K562 (cell line): Measurements from ENCODE around the gene PRKD2. TPM values are rescaled to one million over a fixed set of nuclear protein-coding genes. Genes with fewer than 3 reads are reported as not detected.

Experiments used
- ATAC-seq: fragments of 200-7000 bp; cut with Tn5 transposase; 3 replicates; pipeline ENCODE4 v1.9.1; 2020; ENCODE audit warnings: moderate library complexity
- BruUV-seq: library from RNA; stranded (reverse); fragments of 400-500 nt; replicated peaks from 2 replicates; lab custom pipeline; 2021; lab: Mats Ljungman, UMichigan
- CTCF ChIA-PET: fragments of 300-600 bp; formaldehyde crosslinking; extraction: SDS; loops from one replicate; lab custom pipeline; 2021; ENCODE audit warnings: low intra/inter-chr PET ratio; lab: Yijun Ruan, JAX
- POLR2A ChIA-PET: fragments of 300-600, 350-650 bp; sonication (Branson Sonifier 250); formaldehyde crosslinking; extraction: SDS; loops from one replicate; lab custom pipeline; 2021; ENCODE audit warnings: antibody characterized with exemption, inconsistent platforms; lab: Yijun Ruan, JAX
- DNase-seq, 4 experiments: peaks; one replicate each; pipeline versions ENCODE4 v3.0.0 to v3.0.0-alpha.2; 2011 to 2018; ENCODE audit warnings: low spot score in 3 of 4, mixed read lengths in 3 of 4; ENCODE audit errors: extremely low read depth in 1 of 4
- FAIRE-seq: peaks from 2 replicates; lab custom pipeline; 2011; peaks lifted over from hg19 to GRCh38; lab: Jason Lieb, UNC
- H2AFZ ChIP-seq: 2 replicates; pipeline ENCODE4 v1.6.0; 2011; ENCODE audit warnings: low read depth, low read length, control low read depth, inconsistent platforms
- H3K27ac ChIP-seq: fragments of 200-600 bp; 3 replicates; pipeline ENCODE4 v1.8.0; 2011; ENCODE audit warnings: low read depth, mild to moderate bottlenecking, control low read depth, inconsistent platforms, low read length, moderate library complexity, mixed read lengths; ENCODE audit errors: extremely low read depth
- H3K27me3 ChIP-seq, 2 experiments: fragments of 300-600 bp in 1 of 2; 2 replicates in 1 of 2; 3 replicates in 1 of 2; pipeline versions ENCODE4 v1.6.0 to v1.8.0; 2011; ENCODE audit warnings: inconsistent platforms in 2 of 2, low read length in 2 of 2, mild to moderate bottlenecking in 1 of 2, mixed read lengths in 1 of 2, moderate library complexity in 1 of 2; ENCODE audit not compliant: control insufficient read depth in 2 of 2, insufficient read depth in 2 of 2
- H3K36me3 ChIP-seq: fragments of 300-600 bp; 3 replicates; pipeline ENCODE4 v1.8.0; 2011; ENCODE audit warnings: mild to moderate bottlenecking, low read length, inconsistent platforms; ENCODE audit not compliant: control insufficient read depth, insufficient read depth
- H3K4me1 ChIP-seq, 2 experiments: fragments of 200-600 bp in 1 of 2; replicated peaks in 1 of 2; 2 replicates in 1 of 2; 3 replicates in 1 of 2; pipeline versions ENCODE4 v1.5.1 to v1.8.0; 2011; ENCODE audit warnings: inconsistent platforms in 2 of 2, low read length in 2 of 2, mild to moderate bottlenecking in 1 of 2, mixed read lengths in 1 of 2, moderate library complexity in 1 of 2; ENCODE audit not compliant: control insufficient read depth in 2 of 2, insufficient read depth in 2 of 2
- H3K4me2 ChIP-seq: 2 replicates; pipeline ENCODE4 v1.6.1; 2011; ENCODE audit warnings: low read length, control low read depth, inconsistent platforms, mixed read lengths; ENCODE audit not compliant: insufficient read depth
- H3K4me3 ChIP-seq: fragments of 200-600 bp; sonication (generic), shearing (Covaris generic); 2 replicates; pipeline ENCODE4 v1.5.1; 2016; ENCODE audit warnings: control low read depth, inconsistent platforms
- H3K79me2 ChIP-seq: fragments of 200-600 bp; 3 replicates; pipeline ENCODE4 v1.8.0; 2011; ENCODE audit warnings: low read length, inconsistent platforms; ENCODE audit not compliant: control insufficient read depth, insufficient read depth
- H3K9ac ChIP-seq, 2 experiments: 2 replicates each; pipeline versions ENCODE4 v1.6.0 to v1.6.1; 2011; ENCODE audit warnings: low read depth in 2 of 2, low read length in 2 of 2, control low read depth in 1 of 2, inconsistent platforms in 1 of 2, mild to moderate bottlenecking in 1 of 2, mixed read lengths in 1 of 2; ENCODE audit not compliant: insufficient read depth in 1 of 2
- H3K9me1 ChIP-seq: one replicate; pipeline ENCODE4 v1.6.0; 2011; ENCODE audit warnings: inconsistent platforms, mild to moderate bottlenecking, low read length, moderate library complexity; ENCODE audit not compliant: control insufficient read depth, insufficient read depth
- H3K9me3 ChIP-seq: replicated peaks from 2 replicates; pipeline ENCODE4 v1.5.1; 2011; ENCODE audit warnings: low read depth, low read length, inconsistent platforms; ENCODE audit not compliant: control insufficient read depth, insufficient read depth
- H4K20me1 ChIP-seq: replicated peaks from 2 replicates; pipeline ENCODE4 v1.6.1; 2011; ENCODE audit warnings: low read length, inconsistent platforms, mixed read lengths; ENCODE audit not compliant: control insufficient read depth, insufficient read depth
- CREM ChIP-seq: IDR thresholded peaks from 2 replicates; pipeline ENCODE4 v1.6.1; 2014; ENCODE audit warnings: antibody characterized with exemption, low read depth
- DNMT1 ChIP-seq: fragments of 450-650 bp; IDR thresholded peaks from 2 replicates; pipeline ENCODE4 v1.6.1; 2016; ENCODE audit warnings: antibody characterized with exemption, mild to moderate bottlenecking
- FOXA3 ChIP-seq, 2 experiments: fragments of 450-650 bp in 1 of 2; sonication (generic) in 1 of 2; formaldehyde crosslinking; IDR thresholded peaks in 1 of 2; conservative IDR thresholded peaks in 1 of 2; 2 replicates each; pipeline versions ENCODE4 v1.4.0 to v1.8.0; 2020 to 2022; ENCODE audit warnings: mild to moderate bottlenecking in 2 of 2, missing genetic modification reagents in 1 of 2
- HLTF ChIP-seq: fragments of 450-650 bp; IDR thresholded peaks from 2 replicates; pipeline ENCODE4 v1.6.1; 2016
- HNRNPK ChIP-seq: fragments of 200-400 bp; formaldehyde crosslinking; IDR thresholded peaks from one replicate; pipeline ENCODE4 v1.6.1; 2018; ENCODE audit warnings: mild to moderate bottlenecking, low read depth, low read length; ENCODE audit not compliant: poor library complexity, severe bottlenecking
- POLR2B ChIP-seq: fragments of 450-650 bp; IDR thresholded peaks from 2 replicates; pipeline ENCODE4 v1.6.1; 2018; ENCODE audit warnings: low read depth; ENCODE audit not compliant: partially characterized antibody
- STAT5A ChIP-seq: IDR thresholded peaks from 2 replicates; pipeline ENCODE4 v1.6.1; 2012; ENCODE audit warnings: low read length, inconsistent platforms, borderline replicate concordance
- TOE1 ChIP-seq, 2 experiments: fragments of 450-650 bp in 1 of 2; sonication (generic) in 1 of 2; formaldehyde crosslinking in 1 of 2; IDR thresholded peaks; 2 replicates each; pipeline versions ENCODE4 v1.7.1 to v1.8.0; 2016 to 2022; ENCODE audit warnings: borderline replicate concordance in 2 of 2, mild to moderate bottlenecking in 2 of 2, antibody characterized with exemption in 1 of 2, inconsistent platforms in 1 of 2, low read depth in 1 of 2, missing genetic modification reagents in 1 of 2, moderate library complexity in 1 of 2
- WGBS: fragments of 100-300 bp; shearing (Covaris generic); methylation state at CpG from one replicate; pipeline ENCODE4 v1.1.6; 2016; ENCODE audit warnings: low coverage, mixed read lengths; ENCODE audit not compliant: insufficient coverage; ENCODE audit errors: missing lambda C conversion rate; 5-methylcytosine and 5-hydroxymethylcytosine counted together
- in situ Hi-C: fragments of 300-500 bp; cut with MboI; formaldehyde crosslinking; loops from 4 replicates; pipeline ENCODE4 v1.15.0; 2018; ENCODE audit warnings: inconsistent platforms, mixed read lengths
- intact Hi-C: fragments of 100-400 bp; cut with micrococcal nuclease; formaldehyde crosslinking; loops from 2 replicates; pipeline ENCODE4 v1.14.2; 2022
- polyA plus RNA-seq, 8 experiments: library from polyadenylated mRNA; depleted of rRNA in 4 of 8; stranded (reverse) in 5 of 8; unstranded in 3 of 8; fragments of >200 nt; fragmentation: Nextera tagmentation in 2 of 8; fragmentation: Illumina TruSeq in 1 of 8; extraction: Ambion mirVana in 2 of 8; extraction: Trizol in 1 of 8; gene quantifications; 2 replicates each; pipeline versions ENCODE4 v1.2.1 to v1.2.3, GENCODE V29; 2011 to 2014; ENCODE audit warnings: inconsistent platforms in 1 of 8, missing spikeins in 1 of 8
- total RNA-seq, 7 experiments: library from RNA; depleted of rRNA in 6 of 7; stranded (reverse); fragments of >200 nt in 6 of 7; fragmentation: Illumina TruSeq in 2 of 7; extraction: Trizol in 2 of 7; gene quantifications; 2 replicates each; pipeline versions ENCODE4 v1.2.1 to v1.2.3, GENCODE V29; 2011 to 2021; ENCODE audit warnings: low replicate concordance in 1 of 7
- TF ChIP-seq, protein P1 (sequence below): sonication (generic); formaldehyde crosslinking; IDR thresholded peaks from 2 replicates; pipeline ENCODE4 v1.8.0; 2022; ENCODE audit warnings: mild to moderate bottlenecking, missing genetic modification reagents

Gene PRKD2
- total and polyA plus RNA-seq, 9 of the 15 experiments (the other 6 are each of a cell fraction or from before 2014, with no cell fraction given): 1.8 to 60.0 (median 15.0) TPM

DNA sequence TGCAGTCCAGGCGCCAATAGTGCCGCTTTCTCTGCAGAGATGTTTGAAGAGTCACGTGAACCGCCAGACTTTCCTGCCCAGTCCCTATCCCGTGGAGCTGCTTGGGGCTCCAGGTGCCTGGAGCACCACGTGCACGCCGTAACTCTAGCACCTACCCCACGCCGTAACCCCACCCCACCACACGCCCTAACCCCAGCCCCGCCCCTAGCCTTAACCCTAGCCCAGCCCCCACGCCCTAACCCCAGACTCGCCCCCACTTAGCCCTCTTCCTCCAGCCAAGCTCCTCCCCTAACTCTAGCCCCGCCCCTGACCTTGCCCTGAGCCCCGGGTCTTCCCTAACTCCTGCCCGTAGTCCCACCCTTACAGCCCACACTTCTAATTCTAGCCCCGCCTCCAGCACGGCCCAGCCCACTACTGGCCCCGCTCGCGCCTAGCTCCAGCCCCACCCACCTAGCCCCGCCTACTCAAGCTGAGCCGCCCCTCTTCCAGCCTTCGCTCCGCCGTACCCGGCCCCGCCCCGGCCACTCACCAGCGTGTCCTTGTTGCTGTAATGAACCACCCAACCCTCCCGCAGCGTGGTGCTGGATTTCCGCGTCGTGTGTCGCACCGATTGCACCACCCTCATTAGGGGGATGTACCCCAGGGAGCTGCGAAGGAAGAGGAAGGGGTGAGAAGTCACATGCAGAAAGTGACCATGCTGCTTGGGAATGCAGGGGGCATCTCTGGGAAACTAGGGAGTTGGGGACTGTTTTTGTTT, 19.5 kb downstream of the PRKD2 start (continued):
- peak; percentile 67; the same call in 1 of the 2 replicates for TF ChIP-seq CREM
- TF ChIP-seq TOE1 (IDR thresholded peaks at IDR 0.05; ENCODE audit: borderline replicate concordance): peak; percentile 14; the same call in 1 of the 2 replicates
- no peak for TF ChIP-seq TOE1 (CRISPR knock-in tag; IDR thresholded peaks at IDR 0.05; ENCODE audit: borderline replicate concordance, low read depth)
- no peak for TF ChIP-seq DNMT1
- no peak for TF ChIP-seq HNRNPK
- peak; percentile 35 for TF ChIP-seq POLR2B
- TF ChIP-seq STAT5A: no peak

DNA sequence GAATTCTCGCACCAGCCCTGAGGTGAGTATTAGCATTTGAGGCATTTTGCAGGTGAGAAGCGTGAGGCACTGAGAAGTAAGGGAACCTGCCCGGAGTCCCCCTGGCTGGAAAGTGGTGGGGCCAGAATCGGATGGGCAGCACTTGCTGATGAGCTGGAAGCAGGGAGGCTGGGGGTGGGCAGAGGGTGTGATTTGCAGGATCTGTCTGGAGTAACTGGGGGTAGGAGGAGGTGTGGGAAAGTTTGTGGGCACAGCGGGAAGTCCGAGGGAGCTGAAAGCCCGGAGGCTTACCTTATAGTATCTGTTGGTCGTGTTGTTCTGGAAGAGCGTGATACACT, 20.1 kb downstream of the PRKD2 start:
- Histone ChIP-seq H3K9ac (peak overlapping the region; percentile 20 to 87; a peak in 3 of 4 replicates), H3K9me3 (no peaks in the 10 kb centered on the region; the same call in 1 of the 2 replicates), H3K4me1 (peaks cover 12 to 21% of the 10 kb centered on the region in 2 experiments; a peak in 4 of 5 replicates), H2AFZ (peak overlapping the region; percentile 71), H3K27me3 (no peaks in the 10 kb centered on the region), H3K79me2 (peaks cover 12% of the 10 kb centered on the region; the same call in 2 of the 3 replicates), H3K27ac (peak overlapping the region; percentile 51), H3K36me3 (peaks cover 80% of the 10 kb centered on the region; the same call in 2 of the 3 replicates), H3K4me2 (peak overlapping the region; percentile 79), H3K4me3 (peak overlapping the region; percentile 34), H3K9me1 (no peaks in the 10 kb centered on the region), H4K20me1 (0 out of 2 replicates have a peak, but pooled peaks cover 3% of the 10 kb centered on the region)
- no peak for FAIRE-seq
- TF ChIP-seq, protein P1, sequence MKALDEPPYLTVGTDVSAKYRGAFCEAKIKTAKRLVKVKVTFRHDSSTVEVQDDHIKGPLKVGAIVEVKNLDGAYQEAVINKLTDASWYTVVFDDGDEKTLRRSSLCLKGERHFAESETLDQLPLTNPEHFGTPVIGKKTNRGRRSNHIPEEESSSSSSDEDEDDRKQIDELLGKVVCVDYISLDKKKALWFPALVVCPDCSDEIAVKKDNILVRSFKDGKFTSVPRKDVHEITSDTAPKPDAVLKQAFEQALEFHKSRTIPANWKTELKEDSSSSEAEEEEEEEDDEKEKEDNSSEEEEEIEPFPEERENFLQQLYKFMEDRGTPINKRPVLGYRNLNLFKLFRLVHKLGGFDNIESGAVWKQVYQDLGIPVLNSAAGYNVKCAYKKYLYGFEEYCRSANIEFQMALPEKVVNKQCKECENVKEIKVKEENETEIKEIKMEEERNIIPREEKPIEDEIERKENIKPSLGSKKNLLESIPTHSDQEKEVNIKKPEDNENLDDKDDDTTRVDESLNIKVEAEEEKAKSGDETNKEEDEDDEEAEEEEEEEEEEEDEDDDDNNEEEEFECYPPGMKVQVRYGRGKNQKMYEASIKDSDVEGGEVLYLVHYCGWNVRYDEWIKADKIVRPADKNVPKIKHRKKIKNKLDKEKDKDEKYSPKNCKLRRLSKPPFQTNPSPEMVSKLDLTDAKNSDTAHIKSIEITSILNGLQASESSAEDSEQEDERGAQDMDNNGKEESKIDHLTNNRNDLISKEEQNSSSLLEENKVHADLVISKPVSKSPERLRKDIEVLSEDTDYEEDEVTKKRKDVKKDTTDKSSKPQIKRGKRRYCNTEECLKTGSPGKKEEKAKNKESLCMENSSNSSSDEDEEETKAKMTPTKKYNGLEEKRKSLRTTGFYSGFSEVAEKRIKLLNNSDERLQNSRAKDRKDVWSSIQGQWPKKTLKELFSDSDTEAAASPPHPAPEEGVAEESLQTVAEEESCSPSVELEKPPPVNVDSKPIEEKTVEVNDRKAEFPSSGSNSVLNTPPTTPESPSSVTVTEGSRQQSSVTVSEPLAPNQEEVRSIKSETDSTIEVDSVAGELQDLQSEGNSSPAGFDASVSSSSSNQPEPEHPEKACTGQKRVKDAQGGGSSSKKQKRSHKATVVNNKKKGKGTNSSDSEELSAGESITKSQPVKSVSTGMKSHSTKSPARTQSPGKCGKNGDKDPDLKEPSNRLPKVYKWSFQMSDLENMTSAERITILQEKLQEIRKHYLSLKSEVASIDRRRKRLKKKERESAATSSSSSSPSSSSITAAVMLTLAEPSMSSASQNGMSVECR (CRISPR knock-in tag): peak; percentile 39; the same call in 1 of the 2 replicates
- TF ChIP-seq HLTF (no peak), FOXA3 (CRISPR knock-in tag; conservative IDR thresholded peaks at IDR 0.05 in 1 of 2, IDR thresholded peaks at IDR 0.05 in 1 of 2) (0 out of 4 replicates have a peak, but pooled peaks of 1 of the 2 experiments have one; percentile 46)
- ChIA-PET POLR2A (interaction anchor here (0.7 to 1.7 kb wide), 9 partner anchors 9 to 295 kb away, joined by 3 to 5 read pairs (median 4); partner anchors contain the start of gene SLC1A5), CTCF (no interaction called here)
- ATAC-seq: no peak
- in situ Hi-C loops (no loop called here), intact Hi-C loops (no loop called here)
- WGBS: 27% methylated on average over 9 of the region's 9 CpGs
- no peak for DNase-seq
- BruUV-seq: no TSS peak
